Endothelial cell of umbilical vein (primary cell): ENCODE results near the gene OR7C2.

Experiments used
- POLR2A ChIP-seq: IDR thresholded peaks from 2 replicates; pipeline ENCODE4 v1.6.1; 2012; ENCODE audit warnings: low read depth, mild to moderate bottlenecking, control low read depth, low read length
- POLR2AphosphoS5 ChIP-seq: IDR thresholded peaks from 2 replicates; pipeline ENCODE4 v1.6.1; 2012; ENCODE audit warnings: low read depth, mild to moderate bottlenecking, control low read depth, low read length, moderate library complexity; ENCODE audit not compliant: insufficient read depth
- TF ChIP-seq, protein P1 (sequence below), 2 donors: IDR thresholded peaks; 1 replicate in 1 of 2; 2 replicates in 1 of 2; pipeline ENCODE4 v1.5.1; 2011; ENCODE audit warnings: low read length in 2 of 2, mild to moderate bottlenecking in 2 of 2, moderate library complexity in 2 of 2, control low read depth in 1 of 2, inconsistent platforms in 1 of 2, low read depth in 1 of 2; ENCODE audit not compliant: insufficient read depth in 1 of 2; ENCODE audit errors: extremely low read depth in 1 of 2

DNA sequence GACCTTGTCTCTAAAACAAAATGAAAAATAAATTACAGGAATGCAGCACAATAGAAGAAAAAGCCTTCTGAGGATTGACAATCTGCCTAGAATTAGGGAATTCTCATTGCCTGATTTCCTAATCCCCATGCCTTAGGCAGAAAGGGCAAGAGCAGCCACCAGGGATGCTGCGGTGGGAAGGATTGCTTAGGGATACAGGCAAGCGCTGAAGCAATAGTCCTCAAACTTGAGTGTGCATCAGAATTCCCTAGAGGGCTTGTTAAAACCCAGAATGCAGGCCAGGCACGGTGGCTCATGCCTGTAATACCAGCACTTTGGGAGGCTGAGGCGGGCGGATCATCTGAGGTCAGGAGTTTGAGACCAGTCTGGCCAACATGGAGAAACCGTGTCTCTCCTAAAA is 1.0 kb upstream of the OR7C2 start:
- TF ChIP-seq POLR2A: no peak
- TF ChIP-seq, protein P1, sequence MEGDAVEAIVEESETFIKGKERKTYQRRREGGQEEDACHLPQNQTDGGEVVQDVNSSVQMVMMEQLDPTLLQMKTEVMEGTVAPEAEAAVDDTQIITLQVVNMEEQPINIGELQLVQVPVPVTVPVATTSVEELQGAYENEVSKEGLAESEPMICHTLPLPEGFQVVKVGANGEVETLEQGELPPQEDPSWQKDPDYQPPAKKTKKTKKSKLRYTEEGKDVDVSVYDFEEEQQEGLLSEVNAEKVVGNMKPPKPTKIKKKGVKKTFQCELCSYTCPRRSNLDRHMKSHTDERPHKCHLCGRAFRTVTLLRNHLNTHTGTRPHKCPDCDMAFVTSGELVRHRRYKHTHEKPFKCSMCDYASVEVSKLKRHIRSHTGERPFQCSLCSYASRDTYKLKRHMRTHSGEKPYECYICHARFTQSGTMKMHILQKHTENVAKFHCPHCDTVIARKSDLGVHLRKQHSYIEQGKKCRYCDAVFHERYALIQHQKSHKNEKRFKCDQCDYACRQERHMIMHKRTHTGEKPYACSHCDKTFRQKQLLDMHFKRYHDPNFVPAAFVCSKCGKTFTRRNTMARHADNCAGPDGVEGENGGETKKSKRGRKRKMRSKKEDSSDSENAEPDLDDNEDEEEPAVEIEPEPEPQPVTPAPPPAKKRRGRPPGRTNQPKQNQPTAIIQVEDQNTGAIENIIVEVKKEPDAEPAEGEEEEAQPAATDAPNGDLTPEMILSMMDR (IDR thresholded peaks at IDR 0.05; ENCODE audit: extremely low read depth in 1 of 2, insufficient read depth in 1 of 2, low read depth in 1 of 2, low read length in 2 of 2): no peak
- no peak for TF ChIP-seq POLR2AphosphoS5
